ENCODE results near the gene F13B.

DNA sequence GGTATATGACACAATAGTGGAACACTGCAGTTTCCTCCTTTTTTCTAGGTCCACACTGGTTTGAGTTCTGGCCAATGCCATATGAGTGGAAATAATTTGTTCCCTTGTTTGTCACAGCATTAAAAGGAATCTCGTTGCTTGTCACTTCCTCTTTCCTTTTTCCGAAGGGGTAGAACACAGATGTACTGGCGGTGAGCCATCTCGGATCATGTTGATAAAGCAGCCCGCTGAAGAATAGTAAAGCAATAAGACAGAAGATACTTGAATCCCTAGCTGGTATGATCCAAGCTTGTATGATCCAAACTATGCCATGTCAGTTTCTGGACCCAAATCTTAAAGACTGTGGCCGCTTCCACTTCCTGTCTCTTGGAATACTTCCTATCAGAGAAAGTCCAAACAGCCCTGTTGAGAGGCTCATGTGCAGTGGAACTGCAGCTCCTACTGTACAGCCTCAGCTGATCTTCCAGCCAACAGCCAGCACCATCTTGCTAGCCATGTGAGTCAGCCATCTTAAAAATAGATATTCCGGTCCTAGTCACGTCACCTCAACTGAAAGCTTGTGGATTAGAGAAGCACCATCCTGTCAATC is 49.4 kb downstream of the F13B start:
- TF ChIP-seq, protein P1, sequence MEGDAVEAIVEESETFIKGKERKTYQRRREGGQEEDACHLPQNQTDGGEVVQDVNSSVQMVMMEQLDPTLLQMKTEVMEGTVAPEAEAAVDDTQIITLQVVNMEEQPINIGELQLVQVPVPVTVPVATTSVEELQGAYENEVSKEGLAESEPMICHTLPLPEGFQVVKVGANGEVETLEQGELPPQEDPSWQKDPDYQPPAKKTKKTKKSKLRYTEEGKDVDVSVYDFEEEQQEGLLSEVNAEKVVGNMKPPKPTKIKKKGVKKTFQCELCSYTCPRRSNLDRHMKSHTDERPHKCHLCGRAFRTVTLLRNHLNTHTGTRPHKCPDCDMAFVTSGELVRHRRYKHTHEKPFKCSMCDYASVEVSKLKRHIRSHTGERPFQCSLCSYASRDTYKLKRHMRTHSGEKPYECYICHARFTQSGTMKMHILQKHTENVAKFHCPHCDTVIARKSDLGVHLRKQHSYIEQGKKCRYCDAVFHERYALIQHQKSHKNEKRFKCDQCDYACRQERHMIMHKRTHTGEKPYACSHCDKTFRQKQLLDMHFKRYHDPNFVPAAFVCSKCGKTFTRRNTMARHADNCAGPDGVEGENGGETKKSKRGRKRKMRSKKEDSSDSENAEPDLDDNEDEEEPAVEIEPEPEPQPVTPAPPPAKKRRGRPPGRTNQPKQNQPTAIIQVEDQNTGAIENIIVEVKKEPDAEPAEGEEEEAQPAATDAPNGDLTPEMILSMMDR (IDR thresholded peaks at IDR 0.05) = no peak
- TF ChIP-seq EP300 (IDR thresholded peaks at IDR 0.05) = no peak

Measured in tibial nerve (tissue), 4 donors.